OCI-LY7 (cell line): ENCODE results near the gene CLASP2. TPM values are rescaled to one million over a fixed set of nuclear protein-coding genes. Genes with fewer than 3 reads are reported as not detected.
"Not testable (repeated sequence)": the region's sequence is repeated elsewhere in the genome, so short reads cannot be mapped to it uniquely, and the experiment has no call there.

Experiments
- BruUV-seq: library from RNA; stranded (reverse); fragments of 400-500 nt; replicated peaks from 2 replicates; lab custom pipeline; 2021; lab: Mats Ljungman, UMichigan
- CTCF ChIA-PET: fragments of 300-600 bp; sonication (Branson Sonifier 250); formaldehyde crosslinking; loops from one replicate; lab custom pipeline; 2022; ENCODE audit warnings: antibody characterized with exemption; ENCODE audit not compliant: unreplicated experiment; lab: Charles Lee
- POLR2A ChIA-PET: fragments of 300-600 bp; sonication (Branson Sonifier 250); formaldehyde crosslinking; loops from one replicate; lab custom pipeline; 2022; ENCODE audit warnings: antibody characterized with exemption; lab: Charles Lee
- DNase-seq: peaks from one replicate; pipeline ENCODE4 v3.0.0-alpha.2; 2015; ENCODE audit warnings: low spot score
- H2AFZ ChIP-seq: fragments of 200-600 bp; sonication (generic), shearing (Covaris generic); 2 replicates; pipeline ENCODE4 v1.6.1; 2014; ENCODE audit warnings: mild to moderate bottlenecking, antibody characterized with exemption, low read length, moderate library complexity
- H3K27ac ChIP-seq: fragments of 200-600 bp; sonication (generic); 2 replicates; pipeline ENCODE4 v1.5.1; 2014; ENCODE audit warnings: mixed run types, low read depth, mild to moderate bottlenecking, moderate library complexity, low read length, inconsistent platforms; ENCODE audit not compliant: poor library complexity, severe bottlenecking
- H3K36me3 ChIP-seq: fragments of 200-600 bp; sonication (generic); 2 replicates; pipeline ENCODE4 v1.6.1; 2014; ENCODE audit warnings: mild to moderate bottlenecking, antibody characterized with exemption, low read length, moderate library complexity, mixed read lengths; ENCODE audit not compliant: insufficient read depth
- H3K4me1 ChIP-seq: fragments of 200-600 bp; sonication (generic); 2 replicates; pipeline ENCODE4 v1.5.1; 2014; ENCODE audit warnings: mild to moderate bottlenecking, low read length; ENCODE audit not compliant: insufficient read depth, poor library complexity, severe bottlenecking
- H3K4me2 ChIP-seq: fragments of 200-600 bp; sonication (generic); 2 replicates; pipeline ENCODE4 v1.6.1; 2014; ENCODE audit warnings: mild to moderate bottlenecking, low read length
- H3K4me3 ChIP-seq: fragments of 200-600 bp; sonication (generic); 2 replicates; pipeline ENCODE4 v1.5.1; 2014; ENCODE audit warnings: mild to moderate bottlenecking, low read depth, low read length; ENCODE audit not compliant: poor library complexity, severe bottlenecking
- H3K79me2 ChIP-seq: fragments of 200-600 bp; sonication (generic); 2 replicates; pipeline ENCODE4 v1.6.1; 2016; ENCODE audit warnings: low read depth, mild to moderate bottlenecking, low read length, moderate library complexity, mixed read lengths; ENCODE audit not compliant: insufficient read depth
- H3K9me2 ChIP-seq: fragments of 200-600 bp; sonication (generic); 2 replicates; pipeline ENCODE4 v1.6.1; 2016; ENCODE audit warnings: mild to moderate bottlenecking, low read length, mixed read lengths; ENCODE audit not compliant: insufficient read depth
- H3K9me3 ChIP-seq: fragments of 200-600 bp; sonication (generic); 2 replicates; pipeline ENCODE4 v1.6.1; 2014; ENCODE audit warnings: mild to moderate bottlenecking, mixed run types, low read length, mixed read lengths
- H4K20me1 ChIP-seq: fragments of 200-600 bp; sonication (generic); 2 replicates; pipeline ENCODE4 v1.6.1; 2014; ENCODE audit warnings: mild to moderate bottlenecking, antibody characterized with exemption, low read length, moderate library complexity, mixed read lengths; ENCODE audit not compliant: insufficient read depth
- EZH2phosphoT487 ChIP-seq: fragments of 200-600 bp; sonication (generic); IDR thresholded peaks from 2 replicates; pipeline ENCODE4 v1.6.1; 2018; ENCODE audit warnings: low read depth, borderline replicate concordance, mild to moderate bottlenecking, mixed run types, antibody characterized with exemption, low read length, moderate library complexity, mixed read lengths
- intact Hi-C: fragments of 100-400 bp; cut with micrococcal nuclease; formaldehyde crosslinking; loops from one replicate; pipeline ENCODE4 v1.10.0; 2022; ENCODE audit not compliant: unreplicated experiment
- total RNA-seq, 2 experiments: library from RNA; depleted of rRNA in 1 of 2; stranded (reverse); fragments of >200 nt in 1 of 2; shearing (Covaris generic) in 1 of 2; gene quantifications; 2 replicates each; pipeline ENCODE4 v1.2.3, GENCODE V29; 2014 to 2022
- TF ChIP-seq, protein P1 (sequence below): fragments of 200-600 bp; sonication (generic); conservative IDR thresholded peaks from 2 replicates; pipeline ENCODE4 v1.5.1; 2014; ENCODE audit warnings: mild to moderate bottlenecking, antibody characterized with exemption, low read length, moderate library complexity, mixed read lengths

Gene CLASP2
- total RNA-seq, 2 experiments from 2014 or later, result 95.5 to 99.1 TPM

DNA sequence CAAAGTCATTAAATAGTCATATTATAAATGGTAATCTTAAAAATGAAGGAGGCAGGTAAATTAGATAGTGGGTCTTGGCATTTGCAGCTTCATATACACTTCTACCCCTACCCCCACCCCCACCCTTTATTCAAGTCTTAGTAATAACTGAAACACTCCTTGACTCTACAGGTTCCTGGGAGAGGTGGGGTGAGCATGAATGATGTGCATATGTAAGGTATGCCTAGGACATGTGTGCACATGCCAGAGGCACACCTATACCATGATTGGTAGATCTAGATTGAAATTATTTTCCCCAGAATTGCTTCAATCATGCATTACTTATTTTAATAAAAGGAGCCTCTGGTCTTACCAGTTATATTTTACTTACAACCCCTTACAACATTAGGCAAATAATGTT, 40.2 kb upstream of the CLASP2 start:
- CTCF ChIA-PET, result no interaction called here
- Histone ChIP-seq H3K4me1 (no peaks in the 10 kb centered on the region), H3K36me3 (no peaks in the 10 kb centered on the region), H2AFZ (no peak overlapping the region), H3K27ac (no peak overlapping the region), H4K20me1 (no peaks in the 10 kb centered on the region), H3K9me2 (no peaks in the 10 kb centered on the region), H3K4me3 (no peak overlapping the region), H3K4me2 (no peak overlapping the region), H3K9me3 (no peaks in the 10 kb centered on the region), H3K79me2 (no peaks in the 10 kb centered on the region)
- TF ChIP-seq EZH2phosphoT487, result no peak
- TF ChIP-seq, protein P1, sequence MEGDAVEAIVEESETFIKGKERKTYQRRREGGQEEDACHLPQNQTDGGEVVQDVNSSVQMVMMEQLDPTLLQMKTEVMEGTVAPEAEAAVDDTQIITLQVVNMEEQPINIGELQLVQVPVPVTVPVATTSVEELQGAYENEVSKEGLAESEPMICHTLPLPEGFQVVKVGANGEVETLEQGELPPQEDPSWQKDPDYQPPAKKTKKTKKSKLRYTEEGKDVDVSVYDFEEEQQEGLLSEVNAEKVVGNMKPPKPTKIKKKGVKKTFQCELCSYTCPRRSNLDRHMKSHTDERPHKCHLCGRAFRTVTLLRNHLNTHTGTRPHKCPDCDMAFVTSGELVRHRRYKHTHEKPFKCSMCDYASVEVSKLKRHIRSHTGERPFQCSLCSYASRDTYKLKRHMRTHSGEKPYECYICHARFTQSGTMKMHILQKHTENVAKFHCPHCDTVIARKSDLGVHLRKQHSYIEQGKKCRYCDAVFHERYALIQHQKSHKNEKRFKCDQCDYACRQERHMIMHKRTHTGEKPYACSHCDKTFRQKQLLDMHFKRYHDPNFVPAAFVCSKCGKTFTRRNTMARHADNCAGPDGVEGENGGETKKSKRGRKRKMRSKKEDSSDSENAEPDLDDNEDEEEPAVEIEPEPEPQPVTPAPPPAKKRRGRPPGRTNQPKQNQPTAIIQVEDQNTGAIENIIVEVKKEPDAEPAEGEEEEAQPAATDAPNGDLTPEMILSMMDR, result no peak
- POLR2A ChIA-PET, result no interaction called here
- DNase-seq, result no peak
- intact Hi-C loops, result no loop called here
- BruUV-seq, result no TSS peak

DNA sequence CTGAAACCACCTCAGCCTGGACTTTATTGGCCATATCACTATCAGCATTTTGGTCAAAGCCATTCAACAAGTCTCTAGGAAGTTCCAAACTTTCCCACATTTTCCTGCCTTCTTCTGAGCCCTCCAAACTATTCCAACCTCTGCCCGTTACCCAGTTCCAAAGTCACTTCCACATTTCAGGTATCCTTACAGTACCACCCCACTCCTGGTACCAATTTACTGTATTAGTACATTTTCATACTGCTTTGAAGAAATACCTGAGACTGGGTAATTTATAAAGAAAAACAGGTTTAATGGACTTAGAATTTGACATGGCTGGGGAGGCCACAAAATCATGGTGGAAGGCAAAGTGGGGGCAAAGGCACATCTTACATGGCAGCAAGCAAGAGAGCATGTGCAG, 36.3 kb upstream of the CLASP2 start:
- intact Hi-C loops, H3K9me2 ChIP-seq, H2AFZ ChIP-seq, H3K4me3 ChIP-seq, POLR2A ChIA-PET, H3K4me2 ChIP-seq, H3K27ac ChIP-seq, H3K36me3 ChIP-seq, BruUV-seq, H3K9me3 ChIP-seq, H4K20me1 ChIP-seq, H3K79me2 ChIP-seq, DNase-seq, CTCF ChIA-PET, H3K4me1 ChIP-seq: not testable (repeated sequence)

DNA sequence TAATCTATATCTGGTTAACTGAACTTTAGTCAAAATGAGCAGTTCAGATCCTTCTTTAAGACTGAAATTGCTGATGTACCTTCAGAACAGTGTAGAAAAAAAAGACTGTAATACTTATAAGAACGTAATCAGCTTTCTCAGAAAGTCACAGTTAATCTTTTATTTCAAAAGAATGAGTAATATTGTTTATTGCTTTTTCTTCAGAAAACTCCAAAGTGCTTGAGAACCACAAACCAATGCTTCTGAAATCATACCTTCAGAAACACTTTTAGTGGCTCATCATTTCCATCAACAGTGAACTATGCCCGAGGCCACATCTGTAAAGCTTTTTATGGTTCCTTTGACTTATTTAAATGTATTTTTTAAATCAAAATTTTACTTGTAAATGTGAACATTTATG, 33.3 kb upstream of the CLASP2 start:
- ChIA-PET CTCF (no interaction called here), POLR2A (interaction anchor here (0.5 to 1.6 kb wide), 2 partner anchors 19 to 113 kb away, joined by 3 to 4 read pairs; no protein-coding TSS in a partner anchor)
- H2AFZ ChIP-seq, result no peak overlapping the region

More for the DNA sequence above, 33.3 kb upstream of the CLASP2 start:
- no peaks in the 10 kb centered on the region for H3K4me1 ChIP-seq
- intact Hi-C loops, result no loop called here
- H3K27ac ChIP-seq, result no peak overlapping the region
- H3K9me3 ChIP-seq, result no peaks in the 10 kb centered on the region
- no peaks in the 10 kb centered on the region for H3K36me3 ChIP-seq
- H3K4me3 ChIP-seq, result no peak overlapping the region
- no peaks in the 10 kb centered on the region for H3K9me2 ChIP-seq
- H4K20me1 ChIP-seq, result no peaks in the 10 kb centered on the region
- no peaks in the 10 kb centered on the region for H3K79me2 ChIP-seq
- no peak for TF ChIP-seq EZH2phosphoT487
- TF ChIP-seq, protein P1, result no peak
- no TSS peak for BruUV-seq
- no peak for DNase-seq
- no peak overlapping the region for H3K4me2 ChIP-seq
